ENCODE data around the gene TOMM5. TPM values are rescaled to one million over a fixed set of nuclear protein-coding genes. Genes with fewer than 3 reads are reported as not detected.
A peak's percentile ranks its signal among the peaks of the same experiment; 100 is the strongest.

TOMM5 gene
- polyA plus RNA-seq, 1 of the 3 experiments (the other 2 are of a cell fraction): 255 TPM

DNA sequence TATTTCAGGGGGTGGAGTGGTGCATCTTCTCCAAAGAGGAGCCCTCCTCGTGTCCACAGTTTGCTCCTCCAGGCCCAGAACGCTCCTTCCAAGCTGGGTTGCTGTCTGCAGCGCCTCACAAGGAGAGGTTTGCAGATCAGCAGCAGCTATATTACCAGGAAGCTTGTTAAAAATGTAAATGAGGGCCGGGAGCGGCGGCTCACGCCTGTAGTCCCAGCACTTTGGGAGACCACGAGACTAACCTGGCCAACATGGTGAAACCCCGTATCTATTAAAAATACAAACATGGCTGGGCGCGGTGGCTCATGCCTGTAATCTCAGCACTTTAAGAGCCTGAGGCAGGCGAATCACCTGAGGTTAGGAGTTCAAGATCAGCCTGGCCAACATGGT lies 33.4 kb upstream of the TOMM5 start:
- Histone ChIP-seq H3K27me3 (ENCODE audit: insufficient read depth) (no peaks in the 10 kb centered on the region; the same call in 1 of the 2 replicates), H3K36me3 (replicated peaks in 1 of 2; ENCODE audit: control insufficient read depth in 1 of 2, insufficient read depth in 2 of 2, low read length in 1 of 2) (no peaks in the 10 kb centered on the region), H3K9me2 (no peaks in the 10 kb centered on the region), H3K4me2 (no peak overlapping the region), H3K9ac (no peak overlapping the region), H3K4me3 (ENCODE audit: low read depth in 2 of 2, low read length in 1 of 2) (no peak overlapping the region), H2AFZ (ENCODE audit: low read depth) (no peak overlapping the region), H3K27ac (ENCODE audit: low read depth in 2 of 2, low read length in 1 of 2) (no peak overlapping the region), H3K79me2 (ENCODE audit: insufficient read depth) (no peaks in the 10 kb centered on the region), H3F3A (replicated peaks; ENCODE audit: insufficient read depth) (no peaks in the 10 kb centered on the region), H4K20me1 (ENCODE audit: insufficient read depth) (no peaks in the 10 kb centered on the region), H3K4me1 (ENCODE audit: control insufficient read depth in 1 of 2, insufficient read depth in 2 of 2, low read depth in 1 of 2, low read length in 1 of 2) (peaks cover 0 to 23% of the 10 kb centered on the region in 2 experiments; a peak in 2 of 4 replicates), H3K9me3 (no peaks in the 10 kb centered on the region)
- POLR2A ChIA-PET: no interaction called here
- CTCF ChIA-PET: interaction anchor here (0.7 to 1.9 kb wide), 4 partner anchors 12 to 107 kb away, joined by 3 to 4 read pairs (median 3); no protein-coding TSS in a partner anchor
- no peak for DNase-seq
- TF ChIP-seq EP300 (IDR thresholded peaks at IDR 0.05; ENCODE audit: borderline replicate concordance in 1 of 2, low read depth in 1 of 2, low read length in 1 of 2) (no peak), GABPA (IDR thresholded peaks at IDR 0.05; ENCODE audit: low read depth) (no peak), JUND (IDR thresholded peaks at IDR 0.05) (no peak), RCOR1 (IDR thresholded peaks at IDR 0.05; ENCODE audit: low read length) (no peak), YY1 (IDR thresholded peaks at IDR 0.05; ENCODE audit: low read depth) (no peak), MXI1 (IDR thresholded peaks at IDR 0.05; ENCODE audit: low read depth, low read length) (no peak)
- TF ChIP-seq, protein P1, sequence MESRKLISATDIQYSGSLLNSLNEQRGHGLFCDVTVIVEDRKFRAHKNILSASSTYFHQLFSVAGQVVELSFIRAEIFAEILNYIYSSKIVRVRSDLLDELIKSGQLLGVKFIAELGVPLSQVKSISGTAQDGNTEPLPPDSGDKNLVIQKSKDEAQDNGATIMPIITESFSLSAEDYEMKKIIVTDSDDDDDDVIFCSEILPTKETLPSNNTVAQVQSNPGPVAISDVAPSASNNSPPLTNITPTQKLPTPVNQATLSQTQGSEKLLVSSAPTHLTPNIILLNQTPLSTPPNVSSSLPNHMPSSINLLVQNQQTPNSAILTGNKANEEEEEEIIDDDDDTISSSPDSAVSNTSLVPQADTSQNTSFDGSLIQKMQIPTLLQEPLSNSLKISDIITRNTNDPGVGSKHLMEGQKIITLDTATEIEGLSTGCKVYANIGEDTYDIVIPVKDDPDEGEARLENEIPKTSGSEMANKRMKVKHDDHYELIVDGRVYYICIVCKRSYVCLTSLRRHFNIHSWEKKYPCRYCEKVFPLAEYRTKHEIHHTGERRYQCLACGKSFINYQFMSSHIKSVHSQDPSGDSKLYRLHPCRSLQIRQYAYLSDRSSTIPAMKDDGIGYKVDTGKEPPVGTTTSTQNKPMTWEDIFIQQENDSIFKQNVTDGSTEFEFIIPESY (IDR thresholded peaks at IDR 0.05; ENCODE audit: borderline replicate concordance, low read depth): no peak
- 68% methylated on average over 11 of the region's 12 CpGs for WGBS (ENCODE audit: low lambda C conversion rate)

DNA sequence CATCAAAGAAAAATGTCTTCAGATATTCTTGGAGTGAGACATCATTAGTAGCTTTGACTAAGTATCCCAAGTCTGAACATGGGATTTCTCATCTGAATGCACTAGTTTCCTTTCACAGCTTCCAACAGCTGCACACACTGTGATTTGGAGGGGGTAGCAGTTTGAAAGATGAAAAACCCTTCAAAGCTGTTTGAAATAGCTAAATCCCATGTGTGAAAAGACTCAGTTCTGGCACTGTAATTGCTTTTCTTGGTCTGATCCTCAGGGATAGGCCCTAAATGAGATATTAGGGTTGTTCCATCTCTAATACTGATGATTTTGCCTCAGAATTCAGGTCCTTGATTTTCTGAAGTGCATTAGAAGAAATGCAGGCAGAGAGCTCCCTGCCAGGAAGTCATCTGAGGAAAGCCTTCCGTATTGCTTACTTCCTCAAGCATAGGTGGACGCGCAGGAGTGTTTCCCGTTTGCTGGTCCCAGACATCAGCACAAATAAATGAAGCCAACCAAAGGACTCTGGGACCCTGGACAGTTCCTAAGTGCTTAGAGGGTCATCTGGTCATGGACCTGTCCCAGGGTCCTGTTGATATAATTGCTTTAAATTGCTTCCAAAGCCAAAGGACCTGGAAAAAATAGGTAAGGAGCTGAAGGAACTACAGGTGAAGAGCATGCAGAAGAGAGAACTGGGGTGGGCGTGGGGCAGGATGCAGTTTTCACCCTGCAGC lies 32.8 kb upstream of the TOMM5 start:
- no peaks in the 10 kb centered on the region for H3K79me2 ChIP-seq (ENCODE audit: insufficient read depth)
- no peaks in the 10 kb centered on the region for H3K9me3 ChIP-seq
- WGBS (ENCODE audit: low lambda C conversion rate): 70% methylated on average over 4 of the region's 5 CpGs
- TF ChIP-seq, protein P2, sequence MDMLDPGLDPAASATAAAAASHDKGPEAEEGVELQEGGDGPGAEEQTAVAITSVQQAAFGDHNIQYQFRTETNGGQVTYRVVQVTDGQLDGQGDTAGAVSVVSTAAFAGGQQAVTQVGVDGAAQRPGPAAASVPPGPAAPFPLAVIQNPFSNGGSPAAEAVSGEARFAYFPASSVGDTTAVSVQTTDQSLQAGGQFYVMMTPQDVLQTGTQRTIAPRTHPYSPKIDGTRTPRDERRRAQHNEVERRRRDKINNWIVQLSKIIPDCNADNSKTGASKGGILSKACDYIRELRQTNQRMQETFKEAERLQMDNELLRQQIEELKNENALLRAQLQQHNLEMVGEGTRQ (IDR thresholded peaks at IDR 0.05; ENCODE audit: borderline replicate concordance, low read depth, low read length): no peak
- TF ChIP-seq, protein P3, sequence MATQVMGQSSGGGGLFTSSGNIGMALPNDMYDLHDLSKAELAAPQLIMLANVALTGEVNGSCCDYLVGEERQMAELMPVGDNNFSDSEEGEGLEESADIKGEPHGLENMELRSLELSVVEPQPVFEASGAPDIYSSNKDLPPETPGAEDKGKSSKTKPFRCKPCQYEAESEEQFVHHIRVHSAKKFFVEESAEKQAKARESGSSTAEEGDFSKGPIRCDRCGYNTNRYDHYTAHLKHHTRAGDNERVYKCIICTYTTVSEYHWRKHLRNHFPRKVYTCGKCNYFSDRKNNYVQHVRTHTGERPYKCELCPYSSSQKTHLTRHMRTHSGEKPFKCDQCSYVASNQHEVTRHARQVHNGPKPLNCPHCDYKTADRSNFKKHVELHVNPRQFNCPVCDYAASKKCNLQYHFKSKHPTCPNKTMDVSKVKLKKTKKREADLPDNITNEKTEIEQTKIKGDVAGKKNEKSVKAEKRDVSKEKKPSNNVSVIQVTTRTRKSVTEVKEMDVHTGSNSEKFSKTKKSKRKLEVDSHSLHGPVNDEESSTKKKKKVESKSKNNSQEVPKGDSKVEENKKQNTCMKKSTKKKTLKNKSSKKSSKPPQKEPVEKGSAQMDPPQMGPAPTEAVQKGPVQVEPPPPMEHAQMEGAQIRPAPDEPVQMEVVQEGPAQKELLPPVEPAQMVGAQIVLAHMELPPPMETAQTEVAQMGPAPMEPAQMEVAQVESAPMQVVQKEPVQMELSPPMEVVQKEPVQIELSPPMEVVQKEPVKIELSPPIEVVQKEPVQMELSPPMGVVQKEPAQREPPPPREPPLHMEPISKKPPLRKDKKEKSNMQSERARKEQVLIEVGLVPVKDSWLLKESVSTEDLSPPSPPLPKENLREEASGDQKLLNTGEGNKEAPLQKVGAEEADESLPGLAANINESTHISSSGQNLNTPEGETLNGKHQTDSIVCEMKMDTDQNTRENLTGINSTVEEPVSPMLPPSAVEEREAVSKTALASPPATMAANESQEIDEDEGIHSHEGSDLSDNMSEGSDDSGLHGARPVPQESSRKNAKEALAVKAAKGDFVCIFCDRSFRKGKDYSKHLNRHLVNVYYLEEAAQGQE (IDR thresholded peaks at IDR 0.05; ENCODE audit: low read depth, low read length): peak; percentile 53; the same call in 1 of the 2 replicates
- H3K27ac ChIP-seq (ENCODE audit: low read depth in 2 of 2, low read length in 1 of 2): no peak overlapping the region
- H3K9ac ChIP-seq: no peak overlapping the region
- DNase-seq: no peak
- H4K20me1 ChIP-seq (ENCODE audit: insufficient read depth): no peaks in the 10 kb centered on the region
- no peak overlapping the region for H2AFZ ChIP-seq (ENCODE audit: low read depth)
- H3K27me3 ChIP-seq (ENCODE audit: insufficient read depth): no peaks in the 10 kb centered on the region; the same call in 1 of the 2 replicates
- no peak overlapping the region for H3K4me3 ChIP-seq (ENCODE audit: low read depth in 2 of 2, low read length in 1 of 2)
- H3K9me2 ChIP-seq: no peaks in the 10 kb centered on the region
- peaks cover 0 to 23% of the 10 kb centered on the region in 2 experiments; a peak in 2 of 4 replicates for H3K4me1 ChIP-seq (ENCODE audit: control insufficient read depth in 1 of 2, insufficient read depth in 2 of 2, low read depth in 1 of 2, low read length in 1 of 2)
- H3F3A ChIP-seq (replicated peaks; ENCODE audit: insufficient read depth): no peaks in the 10 kb centered on the region
- H3K4me2 ChIP-seq: no peak overlapping the region
- H3K36me3 ChIP-seq (replicated peaks in 1 of 2; ENCODE audit: control insufficient read depth in 1 of 2, insufficient read depth in 2 of 2, low read length in 1 of 2): no peaks in the 10 kb centered on the region
- POLR2A ChIA-PET: no interaction called here
- CTCF ChIA-PET: interaction anchor here (0.7 to 1.1 kb wide), 3 partner anchors 12 to 107 kb away, joined by 3 read pairs; no protein-coding TSS in a partner anchor
